Hematopoietic multipotent progenitor cell treated with erythropoietin and hydrocortisone succinate and interleukin-3 and kit ligand, for 15 days (in vitro differentiated cells): Measurements from ENCODE around the gene INSRR.
A peak's percentile ranks its signal among the peaks of the same experiment; 100 is the strongest.

Source experiments
- DNase-seq: peaks from one replicate; pipeline ENCODE4 v3.0.0-alpha.2; 2015; ENCODE audit warnings: low spot score

INSRR gene

GRCh38 chr1:156826630-156827029 lies 32.3 kb downstream of the INSRR start:
- DNase-seq: no peak

GRCh38 chr1:156823210-156823790 lies 35.6 kb downstream of the INSRR start:
- DNase-seq: no peak

GRCh38 chr1:156822680-156823079 lies 36.2 kb downstream of the INSRR start:
- no peak for DNase-seq

- DNase-seq: no peak
Measured at GRCh38 chr1:156821801-156822200, 37.1 kb downstream of the INSRR start.

GRCh38 chr1:156816561-156817328 lies 42.2 kb downstream of the INSRR start, which contains the start of gene SH2D2A:
SH2D2A (minus strand) TSS chr1:156816848; CDS start chr1:156816708, 140 bp downstream.
- no peak for DNase-seq

GRCh38 chr1:156815961-156816422 lies 42.9 kb downstream of the INSRR start:
- no peak for DNase-seq

- DNase-seq: no peak
Measured at GRCh38 chr1:156815307-156815826, 43.5 kb downstream of the INSRR start.

GRCh38 chr1:156814571-156815260 lies 44.2 kb downstream of the INSRR start:
- no peak for DNase-seq

GRCh38 chr1:156813750-156814570 lies 45.0 kb downstream of the INSRR start:
- DNase-seq: peak; percentile 20

GRCh38 chr1:156813298-156813697 lies 45.6 kb downstream of the INSRR start:
- DNase-seq: no peak

- no peak for DNase-seq
Measured at GRCh38 chr1:156812293-156812990, 46.5 kb downstream of the INSRR start.

GRCh38 chr1:156811168-156811567 lies 47.7 kb downstream of the INSRR start:
- DNase-seq: no peak

GRCh38 chr1:156809711-156810366 lies 49.1 kb downstream of the INSRR start:
- DNase-seq: no peak

- DNase-seq: no peak
Measured at GRCh38 chr1:156809281-156809680, 49.6 kb downstream of the INSRR start.

GRCh38 chr1:156808186-156809030 lies 50.5 kb downstream of the INSRR start:
- DNase-seq: no peak

GRCh38 chr1:156807627-156808026 lies 51.3 kb downstream of the INSRR start:
- DNase-seq: no peak

GRCh38 chr1:156806512-156807440 lies 52.1 kb downstream of the INSRR start:
- DNase-seq: no peak

GRCh38 chr1:156805766-156806511 lies 53.0 kb downstream of the INSRR start:
- DNase-seq: no peak
